ENCODE measurements around the gene ARHGAP42.

DNA sequence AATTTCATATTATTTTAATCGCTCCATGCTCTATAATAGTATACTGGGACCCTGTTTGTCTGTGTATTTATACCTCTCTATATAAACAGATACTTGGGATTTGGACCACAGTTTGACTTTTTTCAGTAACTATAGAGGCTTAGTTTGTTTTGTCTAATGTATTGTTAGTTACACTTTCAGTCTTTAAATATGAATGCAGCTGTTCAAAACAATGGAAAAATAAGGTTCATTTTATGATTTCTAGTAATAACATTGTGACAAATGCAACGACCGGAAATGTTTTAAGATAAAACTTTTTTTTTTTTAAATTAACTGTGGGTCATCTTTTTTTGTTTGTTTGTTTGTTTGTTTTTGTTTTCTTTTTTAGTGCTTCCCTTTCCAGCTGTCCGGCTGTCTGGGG, 133.5 kb downstream of the ARHGAP42 start:
- TF ChIP-seq CTCF (IDR thresholded peaks at IDR 0.05), result no peak
- no peak for TF ChIP-seq POLR2AphosphoS5 (IDR thresholded peaks at IDR 0.05)
- no peak for TF ChIP-seq POLR2A (IDR thresholded peaks at IDR 0.05)

Data from stomach (tissue), 4 donors.